Posterior cingulate gyrus (tissue), 11 donors: ENCODE measurements around the gene HMCN2.
A peak's percentile ranks its signal among the peaks of the same experiment; 100 is the strongest.
"Not testable (repeated sequence)": the region's sequence is repeated elsewhere in the genome, so short reads cannot be mapped to it uniquely, and the experiment has no call there.

Source experiments
- DNase-seq, 10 donors: peaks; one replicate each; pipeline versions ENCODE4 v3.0.0 to v3.0.0-alpha.2; 2020 to 2021; ENCODE audit warnings: mixed read lengths in 3 of 10
- intact Hi-C: fragments of 100-400 bp; cut with DNase I; formaldehyde crosslinking; loops from one replicate; pipeline ENCODE4 v1.15.1; 2023

HMCN2 gene

GRCh38 chr9:130401742-130402141, 136.2 kb downstream of the HMCN2 start:
- DNase-seq: not testable (repeated sequence)

DNA sequence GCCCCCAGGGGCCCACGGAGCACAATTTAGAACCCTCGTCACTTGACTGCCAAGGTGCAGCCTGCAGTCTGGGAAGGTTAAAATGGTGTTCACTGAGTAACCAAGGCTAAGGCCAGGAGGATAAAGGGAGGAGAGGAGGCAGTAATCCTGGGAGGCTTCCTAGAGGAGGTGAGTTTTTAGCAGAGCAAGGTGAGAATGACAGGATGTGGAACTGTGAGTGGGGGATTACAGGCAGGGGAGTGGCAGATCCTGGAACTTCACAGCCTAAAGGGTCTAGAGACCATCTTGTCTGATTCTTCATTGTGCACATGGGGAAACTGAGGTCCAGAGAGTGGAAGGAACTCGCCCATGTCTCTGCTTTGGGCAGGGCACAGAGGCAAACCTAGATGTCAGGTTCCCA, 136.7 kb downstream of the HMCN2 start:
- intact Hi-C loops: no loop called here

More at GRCh38 chr9:130401742-130402141, 136.2 kb downstream of the HMCN2 start:
- intact Hi-C loops: not testable (repeated sequence)

DNA sequence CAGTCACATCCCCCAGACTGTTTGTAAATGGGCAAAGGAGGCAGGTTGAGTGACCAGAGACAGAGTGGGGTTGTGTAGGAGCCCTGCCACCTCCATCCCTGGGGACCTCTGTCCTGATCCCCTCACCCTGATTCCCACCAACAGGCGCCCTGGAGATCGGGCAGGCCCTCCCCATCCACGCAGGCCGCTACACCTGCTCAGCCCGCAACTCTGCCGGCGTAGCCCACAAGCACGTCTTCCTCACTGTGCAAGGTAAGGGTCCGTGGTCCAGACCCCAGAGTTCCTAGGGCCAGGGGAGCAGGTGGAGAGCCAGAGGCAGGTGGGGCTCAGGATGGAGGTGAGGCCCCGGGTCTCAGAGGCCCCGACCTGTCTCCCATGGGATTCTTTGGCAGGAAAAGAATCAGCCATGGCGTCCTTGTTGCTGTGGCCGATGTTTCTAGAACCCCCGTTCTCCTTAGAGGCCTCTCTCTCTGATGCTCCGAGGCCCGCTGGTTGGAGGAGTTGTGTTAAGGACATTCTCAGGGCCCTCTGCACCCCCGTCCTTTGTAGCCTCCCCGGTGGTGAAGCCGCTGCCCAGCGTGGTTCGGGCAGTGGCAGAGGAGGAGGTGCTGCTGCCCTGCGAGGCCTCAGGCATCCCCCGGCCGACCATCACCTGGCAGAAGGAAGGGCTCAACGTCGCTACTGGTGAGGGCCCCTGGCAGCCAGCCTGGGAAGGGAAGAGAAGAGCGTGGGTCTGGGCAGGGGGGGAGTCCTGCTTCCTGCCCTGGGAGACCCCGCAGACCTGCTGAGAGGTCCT, 137.3 kb downstream of the HMCN2 start:
- intact Hi-C loops: no loop called here
- DNase-seq: peak in 1 of 10 donors; percentile 61

More for the DNA sequence above, 136.7 kb downstream of the HMCN2 start:
- no peak for DNase-seq

GRCh38 chr9:130405657-130406257, 140.2 kb downstream of the HMCN2 start:
- intact Hi-C loops: no loop called here
- peak in 2 of 10 donors; percentile 53 to 84 for DNase-seq

DNA sequence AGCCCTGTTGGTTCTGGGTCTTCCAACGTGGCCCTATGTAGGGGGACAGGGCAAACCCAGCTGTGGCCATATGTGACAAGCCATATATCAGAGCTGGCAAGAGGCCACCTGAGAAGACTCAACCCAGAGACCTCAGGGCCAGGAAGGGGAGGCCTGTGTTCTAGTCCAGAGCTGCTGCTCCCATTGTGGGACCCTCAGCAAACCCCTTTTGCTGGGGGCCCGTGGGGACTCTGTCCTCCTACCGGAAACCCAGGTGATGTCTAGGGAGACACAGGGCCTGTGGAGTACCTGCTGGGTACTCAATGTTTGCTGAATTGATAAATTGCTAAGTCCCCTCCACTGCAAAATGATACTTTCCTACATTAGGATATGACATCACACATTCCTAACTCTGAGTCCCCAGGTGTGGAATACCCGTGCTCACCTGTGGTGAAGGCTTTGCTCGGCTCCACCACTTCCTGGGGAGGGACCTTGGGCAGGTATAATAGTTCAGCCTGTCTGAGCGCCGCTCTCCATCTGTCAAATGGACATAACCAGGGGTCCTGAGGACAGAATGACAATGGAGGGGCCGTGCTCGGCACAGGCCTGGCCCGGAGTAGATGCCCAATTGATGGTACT, 140.8 kb downstream of the HMCN2 start:
- intact Hi-C loops: no loop called here
- peak in 1 of 10 donors; percentile 66 for DNase-seq

GRCh38 chr9:130407916-130408663, 142.5 kb downstream of the HMCN2 start:
- intact Hi-C loops: no loop called here
- no peak for DNase-seq

GRCh38 chr9:130408669-130409068, 143.1 kb downstream of the HMCN2 start:
- DNase-seq: peak in 1 of 10 donors; percentile 80
- intact Hi-C loops: no loop called here

DNA sequence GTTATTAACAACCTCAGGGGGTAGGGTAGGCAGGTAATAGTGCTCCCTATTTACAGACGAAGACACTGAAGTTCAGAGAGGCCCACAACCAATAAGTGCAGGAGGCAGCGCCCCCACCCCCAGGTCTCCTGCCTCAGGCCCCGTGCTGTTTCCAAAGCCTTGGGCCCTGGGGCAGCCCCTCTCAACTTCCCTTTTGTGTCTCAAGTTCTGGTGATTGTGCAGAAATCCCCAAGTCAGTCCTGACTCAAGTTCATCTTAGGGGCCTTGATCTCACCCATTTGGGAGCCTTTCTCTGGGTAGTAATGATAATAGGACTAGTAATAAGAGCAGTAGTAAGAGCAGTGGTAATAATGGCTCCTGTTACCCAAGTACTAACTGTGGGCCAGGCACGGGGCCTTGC, 143.7 kb downstream of the HMCN2 start:
- intact Hi-C loops: no loop called here
- DNase-seq: no peak

GRCh38 chr9:130410443-130410842, 144.9 kb downstream of the HMCN2 start:
- DNase-seq: no peak
- intact Hi-C loops: no loop called here

GRCh38 chr9:130411566-130411915, 146.0 kb downstream of the HMCN2 start:
- intact Hi-C loops: no loop called here
- DNase-seq: no peak

- intact Hi-C loops: no loop called here
- DNase-seq: no peak
These were observed 148.6 kb downstream of the HMCN2 start for GRCh38 chr9:130414081-130414731.

DNA sequence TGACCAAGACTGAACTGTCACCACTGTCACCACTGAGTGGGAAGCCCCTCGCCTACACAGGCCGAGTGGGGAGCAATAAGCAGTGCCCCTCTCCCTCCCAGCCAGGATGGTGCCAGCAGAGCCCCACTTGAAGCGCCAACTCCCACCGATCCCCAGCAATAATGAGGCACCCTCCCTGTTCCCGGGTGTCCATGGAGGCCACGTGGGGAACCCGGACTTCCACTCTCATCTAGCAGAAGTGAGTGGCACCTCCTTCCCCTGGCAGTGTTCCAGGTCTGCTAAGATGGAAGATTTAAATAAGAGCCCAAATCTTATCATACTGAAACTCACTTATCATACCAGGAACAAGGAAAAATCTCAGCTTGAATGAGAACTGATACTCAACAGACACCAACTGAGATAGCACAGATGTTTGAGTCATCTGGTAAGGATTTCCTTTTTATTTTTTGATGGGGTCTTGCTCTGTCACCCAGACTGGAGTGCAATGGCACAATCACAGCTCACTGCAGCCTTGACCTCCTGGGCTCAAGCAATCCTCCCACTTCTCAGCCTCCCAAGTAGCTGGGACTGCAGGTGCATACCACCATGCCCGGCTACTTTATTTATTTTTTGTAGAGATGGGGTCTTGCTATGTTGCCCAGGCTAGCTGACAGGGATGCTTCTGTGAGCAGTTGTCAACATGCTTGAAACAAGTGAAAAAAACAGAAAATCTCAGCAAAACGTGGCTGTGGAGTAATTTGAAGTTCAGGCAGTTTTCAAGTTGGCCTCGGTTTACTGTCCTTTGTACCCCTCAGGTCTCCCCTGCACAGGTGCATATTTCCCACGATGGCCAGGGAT, 149.6 kb downstream of the HMCN2 start:
- intact Hi-C loops: no loop called here
- peak in 1 of 10 donors; percentile 37 for DNase-seq

DNA sequence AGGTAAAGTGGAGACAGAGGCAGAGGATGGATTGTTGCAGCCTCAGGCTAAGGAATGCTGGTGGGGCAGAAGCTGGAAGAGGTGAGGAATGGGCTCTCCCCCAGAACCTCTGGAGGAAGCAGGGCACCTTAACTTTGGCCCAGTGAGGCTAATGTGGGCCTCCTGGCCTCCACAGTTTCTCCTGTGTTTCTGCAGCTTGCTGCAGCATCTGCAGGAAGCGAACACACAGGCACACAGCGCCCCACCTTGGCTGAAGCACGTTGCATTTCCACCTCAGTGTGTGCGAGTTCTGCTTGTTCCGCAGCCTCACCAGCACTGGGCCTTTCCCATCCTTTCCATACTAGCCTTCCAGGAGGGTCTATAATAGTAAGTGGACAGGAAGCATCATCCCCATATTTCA, 152.0 kb downstream of the HMCN2 start:
- DNase-seq: peak in 1 of 10 donors; percentile 70
- intact Hi-C loops: no loop called here

DNA sequence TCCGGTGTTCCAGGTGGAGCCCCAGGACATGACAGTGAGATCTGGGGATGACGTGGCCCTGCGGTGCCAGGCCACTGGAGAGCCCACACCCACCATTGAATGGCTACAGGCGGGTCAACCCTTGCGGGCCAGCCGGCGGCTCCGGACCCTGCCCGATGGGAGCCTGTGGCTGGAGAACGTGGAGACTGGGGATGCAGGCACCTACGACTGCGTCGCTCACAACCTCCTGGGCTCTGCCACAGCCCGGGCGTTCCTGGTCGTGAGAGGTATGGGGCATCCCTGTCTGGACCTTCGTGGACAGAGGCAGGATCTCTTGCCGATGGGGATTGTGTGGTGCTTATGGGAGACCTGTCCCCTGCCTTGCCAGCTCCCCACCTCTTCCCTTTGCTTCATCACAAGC, 153.2 kb downstream of the HMCN2 start:
- intact Hi-C loops: no loop called here
- DNase-seq: peak in 1 of 10 donors; percentile 74

DNA sequence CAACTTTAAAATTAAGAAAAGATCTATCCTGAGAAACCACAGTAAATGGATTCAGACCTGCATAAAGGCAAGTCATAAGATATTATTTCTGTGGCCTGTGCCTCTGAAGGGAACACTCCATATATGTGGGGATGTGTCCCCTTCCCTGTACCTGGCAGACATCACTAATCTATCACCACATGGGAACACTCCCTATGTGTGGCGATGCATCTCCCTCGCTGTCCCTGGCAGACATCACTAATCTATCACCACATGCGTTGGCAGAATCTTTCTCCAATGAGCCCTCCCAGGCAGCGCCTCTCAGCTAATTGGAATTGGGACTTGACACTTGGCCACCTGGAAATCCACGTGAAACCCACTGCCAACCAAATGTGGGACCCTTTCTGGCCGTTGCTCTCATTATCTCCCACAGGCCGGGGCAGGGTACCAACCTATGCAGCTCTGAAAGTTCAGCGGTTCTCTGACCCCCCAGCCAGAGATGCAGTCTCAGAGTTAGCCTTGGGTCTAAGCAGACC, 154.0 kb downstream of the HMCN2 start:
- DNase-seq: peak in 1 of 10 donors; percentile 63
- intact Hi-C loops: no loop called here

DNA sequence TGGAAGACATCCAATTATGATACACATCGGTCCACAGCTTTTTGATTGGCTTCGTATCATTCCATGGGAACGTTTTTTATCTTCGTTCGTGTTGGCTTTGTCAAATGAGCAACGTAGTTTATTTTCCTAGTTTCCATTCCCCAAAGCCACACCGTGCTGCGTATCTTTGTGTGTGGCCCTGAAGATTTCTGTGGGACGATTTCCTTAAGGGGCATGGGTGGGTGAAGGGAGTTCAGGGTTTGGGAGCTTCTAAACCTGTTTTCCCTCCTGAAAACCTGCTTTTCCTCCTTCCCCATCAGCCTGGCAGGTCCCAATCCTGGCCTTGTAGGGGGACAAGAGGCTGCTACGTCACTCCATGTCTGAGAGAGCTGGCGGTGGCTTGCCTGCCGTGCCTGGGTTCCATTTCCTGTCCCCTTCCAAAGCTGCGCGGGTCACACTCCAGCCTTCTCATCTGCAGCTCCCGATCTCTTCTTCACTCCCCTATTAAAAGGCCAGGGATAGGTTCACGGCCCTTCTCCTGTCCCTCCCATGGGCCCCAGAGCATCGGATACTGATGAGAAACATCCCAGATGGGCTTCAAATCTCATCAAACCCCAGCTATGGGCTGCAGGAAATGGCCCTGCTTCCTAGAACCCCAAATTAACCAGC, 155.7 kb downstream of the HMCN2 start:
- intact Hi-C loops: no loop called here
- DNase-seq: peak in 1 of 10 donors; percentile 59

DNA sequence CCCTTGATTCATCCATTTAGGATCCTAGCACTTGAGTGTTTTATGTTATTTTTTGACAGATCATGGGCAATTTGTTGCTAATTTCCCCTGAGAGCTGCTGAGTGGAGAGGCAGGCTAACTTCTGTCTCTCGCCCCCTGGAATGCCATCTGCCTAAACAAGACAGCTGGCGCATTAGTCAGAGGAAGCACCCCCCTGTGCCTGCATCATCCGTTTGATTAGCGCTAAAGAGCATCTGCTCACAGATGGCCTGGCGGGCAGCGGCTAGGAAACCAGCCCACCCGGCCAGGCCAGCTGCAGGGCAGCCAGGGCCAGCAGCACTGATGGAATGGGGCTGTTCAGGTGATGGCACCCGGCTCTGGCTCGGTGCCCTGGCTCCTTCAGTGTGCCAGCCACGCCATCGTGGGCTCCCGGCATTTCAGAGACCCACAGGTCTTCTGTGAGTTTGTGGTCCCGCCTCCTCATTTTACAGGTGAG, 156.3 kb downstream of the HMCN2 start:
- intact Hi-C loops: no loop called here

DNA sequence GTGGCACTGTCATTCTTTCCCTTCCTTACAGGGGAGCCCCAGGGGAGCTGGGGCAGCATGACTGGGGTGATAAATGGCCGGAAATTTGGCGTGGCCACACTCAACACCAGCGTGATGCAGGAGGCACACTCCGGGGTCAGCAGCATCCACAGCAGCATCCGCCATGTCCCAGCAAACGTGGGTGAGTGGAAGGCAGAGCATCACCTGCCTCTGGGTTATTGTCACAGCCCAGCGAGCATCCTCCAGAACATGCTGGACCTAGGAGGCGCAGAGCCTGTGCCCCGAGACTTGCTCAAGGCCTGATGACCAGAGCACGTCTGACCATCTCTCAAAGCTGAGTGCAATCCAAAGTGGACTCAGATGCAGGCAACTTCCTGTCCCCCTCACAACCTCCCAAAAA, 157.0 kb downstream of the HMCN2 start:
- intact Hi-C loops: no loop called here
- peak in 1 of 10 donors; percentile 40 for DNase-seq

More for the DNA sequence above, 156.3 kb downstream of the HMCN2 start:
- peak in 4 of 10 donors; percentile 21 to 86 (median 36) for DNase-seq
